Thoracic aorta (tissue), 2 donors: ENCODE measurements around the gene TTC23L. TPM values are rescaled to one million over a fixed set of nuclear protein-coding genes. Genes with fewer than 3 reads are reported as not detected.
"Not testable (repeated sequence)": the region's sequence is repeated elsewhere in the genome, so short reads cannot be mapped to it uniquely, and the experiment has no call there.

ENCODE experiments used
- ATAC-seq: fragments of 150-250 bp; one replicate; pipeline ENCODE4 v1.8.0; 2017; ENCODE audit warnings: low read depth; ENCODE audit not compliant: insufficient number of reproducible peaks, low FRiP score
- DNase-seq: peaks from one replicate; pipeline ENCODE4 v3.0.0-alpha.2; 2020; ENCODE audit warnings: low spot score
- H3K27ac ChIP-seq, 2 donors: fragments of 200-600 bp; sonication (generic); 1 replicate in 1 of 2; 2 replicates in 1 of 2; pipeline ENCODE4 v1.5.1; 2016; ENCODE audit warnings: mild to moderate bottlenecking in 2 of 2, moderate library complexity in 2 of 2
- H3K27me3 ChIP-seq: fragments of 200-600 bp; sonication (generic); replicated peaks from 2 replicates; pipeline ENCODE4 v1.6.0; 2016; ENCODE audit warnings: mild to moderate bottlenecking; ENCODE audit not compliant: insufficient read depth
- H3K36me3 ChIP-seq: fragments of 200-600 bp; sonication (generic); one replicate; pipeline ENCODE4 v1.5.1; 2016
- H3K4me1 ChIP-seq, 2 donors: fragments of 200-600 bp; sonication (generic); 1 replicate in 1 of 2; 2 replicates in 1 of 2; pipeline versions ENCODE4 v1.5.1 to v1.6.0; 2016; ENCODE audit warnings: low read depth in 2 of 2, mild to moderate bottlenecking in 1 of 2; ENCODE audit not compliant: control insufficient read depth in 1 of 2
- H3K4me3 ChIP-seq: fragments of 200-600 bp; sonication (generic); 2 replicates; pipeline ENCODE4 v1.5.1; 2016; ENCODE audit warnings: mild to moderate bottlenecking
- H3K9me3 ChIP-seq: fragments of 200-600 bp; sonication (generic); 2 replicates; pipeline ENCODE4 v1.5.1; 2016
- CTCF ChIP-seq: fragments of 200-600 bp; sonication (generic); IDR thresholded peaks from one replicate; pipeline ENCODE4 v1.5.1; 2019; ENCODE audit warnings: antibody characterized with exemption
- total RNA-seq, 2 donors: library from RNA; depleted of rRNA; stranded (reverse); fragments of >200 nt; gene quantifications; one replicate each; pipeline versions ENCODE4 v1.1.0 to v1.2.3, GENCODE V29; 2016

Gene TTC23L
- total RNA-seq, 2 donors from 2014 or later, result 3.7 TPM; not detected in 1

DNA sequence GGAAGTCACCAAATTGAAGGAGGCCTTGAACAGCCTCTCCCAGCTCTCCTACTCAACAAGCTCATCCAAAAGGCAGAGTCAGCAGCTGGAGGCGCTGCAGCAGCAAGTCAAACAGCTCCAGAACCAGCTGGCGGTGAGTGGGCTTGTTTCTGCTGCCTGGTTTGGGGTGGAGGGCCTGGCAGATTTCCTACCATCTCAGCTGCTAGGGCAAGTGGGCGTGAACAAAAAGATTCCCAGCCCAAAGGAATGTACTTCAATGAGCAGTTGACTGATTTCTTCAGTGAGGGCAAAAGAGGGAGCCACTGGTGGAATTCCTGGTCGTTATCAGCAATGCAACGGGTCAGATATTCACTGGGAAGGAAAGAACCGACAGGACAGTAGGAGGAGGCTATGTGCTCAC is 12.6 kb upstream of the TTC23L start:
- TF ChIP-seq CTCF, result no peak
- ATAC-seq (no peak), DNase-seq (no peak)
- Histone ChIP-seq H3K27me3 (no peaks in the 10 kb centered on the region), H3K4me3 (no peak overlapping the region), H3K9me3 (no peaks in the 10 kb centered on the region), H3K4me1 (peaks cover 13 to 19% of the 10 kb centered on the region in 2 donors), H3K27ac (no peak overlapping the region), H3K36me3 (peaks cover 40% of the 10 kb centered on the region)

DNA sequence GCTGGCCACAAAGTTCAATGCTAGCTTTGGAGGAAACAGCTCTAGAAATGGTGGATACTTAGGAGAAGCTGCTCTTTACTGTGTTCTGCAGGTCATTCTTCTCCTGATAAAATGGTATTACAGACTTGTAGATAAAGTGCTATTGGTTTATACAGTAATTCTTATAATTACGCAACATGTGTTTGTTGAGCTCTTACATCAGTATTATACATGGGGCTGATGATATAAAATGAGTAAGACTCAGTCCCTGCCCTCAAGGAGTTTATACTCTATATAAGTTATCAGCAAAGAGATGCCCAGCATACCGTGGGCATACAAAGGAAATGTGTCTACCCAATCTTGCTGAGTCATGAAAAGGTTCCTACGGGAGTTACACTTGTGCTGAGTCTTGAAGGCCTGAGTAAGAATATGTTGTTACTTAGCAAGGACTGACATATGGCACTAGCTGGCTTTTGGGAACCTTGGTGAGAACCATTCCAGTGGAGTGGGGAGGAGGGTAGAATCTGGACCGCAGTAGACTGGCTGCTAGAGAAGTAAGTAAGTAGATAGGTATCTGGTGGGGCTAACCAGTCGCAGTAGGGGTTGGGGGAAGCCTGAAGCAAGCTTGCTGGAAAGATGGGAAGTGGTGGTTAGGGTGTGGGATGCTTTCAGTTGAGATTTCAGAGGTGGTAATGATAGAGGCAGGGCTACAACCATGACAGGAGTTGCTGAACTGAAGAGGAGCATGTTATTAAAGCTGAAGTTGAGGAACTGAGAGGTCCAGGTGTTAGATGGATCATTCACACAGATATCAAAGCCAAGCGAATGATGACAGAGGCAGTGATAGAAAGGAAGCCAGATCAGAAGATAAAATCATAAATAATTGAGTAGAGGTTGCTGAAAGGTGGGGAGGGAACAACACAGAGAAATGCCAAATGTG is 11.1 kb upstream of the TTC23L start:
- no peaks in the 10 kb centered on the region for H3K27me3 ChIP-seq
- peak overlapping the region in 1 of 2 donors; percentile 14 for H3K27ac ChIP-seq
- peaks cover 16 to 33% of the 10 kb centered on the region in 2 donors for H3K4me1 ChIP-seq
- no peak overlapping the region for H3K4me3 ChIP-seq
- H3K9me3 ChIP-seq, result no peaks in the 10 kb centered on the region
- no peak for TF ChIP-seq CTCF
- no peak for ATAC-seq
- no peak for DNase-seq
- H3K36me3 ChIP-seq, result peaks cover 39% of the 10 kb centered on the region

DNA sequence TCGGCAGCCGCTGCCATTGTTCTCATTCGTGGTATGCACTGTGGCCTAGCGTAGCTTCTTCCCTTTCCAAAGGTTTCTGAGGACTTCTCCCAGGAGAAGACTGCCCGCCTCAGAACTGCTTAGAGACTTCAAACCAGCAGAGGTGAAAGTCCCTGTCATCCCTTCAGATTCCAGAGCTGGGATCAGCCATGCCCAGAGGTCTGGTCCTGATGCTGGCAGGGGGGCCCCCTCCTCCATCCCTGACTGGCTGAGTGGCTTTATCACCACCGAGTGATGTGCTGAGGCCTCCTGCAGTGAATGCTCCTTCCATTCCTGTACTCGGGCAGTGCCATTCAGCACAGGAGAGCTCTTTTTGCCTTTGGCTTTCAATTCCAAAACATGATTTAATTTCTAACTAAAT is 8.1 kb upstream of the TTC23L start:
- peaks cover 27% of the 10 kb centered on the region for H3K36me3 ChIP-seq
- not testable (repeated sequence) for H3K27me3 ChIP-seq, ATAC-seq, DNase-seq, H3K4me3 ChIP-seq, H3K9me3 ChIP-seq
- peaks cover 16 to 39% of the 10 kb centered on the region in 2 donors for H3K4me1 ChIP-seq
- peak overlapping the region; percentile 53 to 57 for H3K27ac ChIP-seq

DNA sequence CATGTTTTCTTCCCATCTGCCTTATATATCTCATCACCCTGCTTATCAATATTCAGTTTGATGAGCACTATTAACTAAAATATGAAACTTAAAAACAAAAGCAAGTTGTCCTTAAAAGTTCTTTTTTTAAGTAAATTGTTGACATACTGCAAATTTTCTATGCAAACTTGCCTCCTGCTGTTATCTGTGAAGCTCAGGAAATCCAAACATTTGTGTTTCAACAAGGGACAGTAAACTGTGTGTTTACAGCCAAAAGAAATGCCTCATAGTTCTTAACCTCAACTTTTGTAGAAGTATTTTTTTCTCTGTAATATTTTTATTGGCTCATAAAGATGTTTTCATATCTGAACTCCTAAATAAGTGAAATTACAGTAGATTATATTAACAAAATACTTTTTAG is 7.7 kb upstream of the TTC23L start:
- H3K27ac ChIP-seq, result peak overlapping the region; percentile 53 to 57
- ATAC-seq, result no peak
- peaks cover 25% of the 10 kb centered on the region for H3K36me3 ChIP-seq

GRCh38 chr5:34832568-34832967 is 6.4 kb upstream of the TTC23L start:
- Histone ChIP-seq H3K4me3 (no peak overlapping the region), H3K4me1 (peaks cover 16 to 39% of the 10 kb centered on the region in 2 donors), H3K27me3 (no peaks in the 10 kb centered on the region), H3K36me3 (peaks cover 13% of the 10 kb centered on the region), H3K27ac (peak overlapping the region; percentile 10 to 53), H3K9me3 (no peaks in the 10 kb centered on the region)
- DNase-seq (no peak), ATAC-seq (no peak)
- no peak for TF ChIP-seq CTCF

More for the DNA sequence above, 7.7 kb upstream of the TTC23L start:
- H3K4me3 ChIP-seq, result no peak overlapping the region
- no peaks in the 10 kb centered on the region for H3K9me3 ChIP-seq
- peaks cover 16 to 39% of the 10 kb centered on the region in 2 donors for H3K4me1 ChIP-seq
- no peak for DNase-seq
- no peak for TF ChIP-seq CTCF
- H3K27me3 ChIP-seq, result no peaks in the 10 kb centered on the region
